Measurements from ENCODE around the gene REEP1. TPM values are rescaled to one million over a fixed set of nuclear protein-coding genes. Genes with fewer than 3 reads are reported as not detected.

Gene REEP1
- total RNA-seq, 5 donors from 2014 or later (not counting 1 experiment from before 2014, with no cell fraction given): 0.12 to 1.0 (median 0.18) TPM; not detected in 1

DNA sequence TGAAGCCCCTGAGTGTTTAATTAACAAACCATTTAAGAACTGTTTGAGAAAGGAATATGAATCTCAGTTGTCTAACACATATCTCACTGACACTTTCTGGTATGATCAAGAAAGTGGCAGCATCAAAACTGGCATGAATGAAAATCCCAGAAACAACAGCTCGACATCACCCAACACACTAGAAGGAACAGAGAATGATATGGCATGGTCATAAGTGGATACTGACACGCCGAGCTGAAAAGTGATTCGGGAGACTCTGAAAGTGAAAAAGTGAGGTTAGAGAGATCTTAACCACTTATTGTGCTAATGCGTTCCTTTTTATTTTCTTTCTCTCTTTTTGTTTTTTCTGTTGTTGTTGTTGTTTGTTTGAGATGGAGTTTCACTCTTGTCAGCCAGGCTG, 100.3 kb downstream of the REEP1 start:
- WGBS (ENCODE audit: insufficient coverage): no CpG with 5 or more reads among the region's 5 CpGs
- peaks cover 3 to 4% of the 10 kb centered on the region in 2 donors for H3K27me3 Mint-ChIP-seq
- ChIA-PET CTCF (no interaction called here), POLR2A (interaction anchor here in 1 of 2 donors (0.7 kb wide), 1 partner anchor 32 kb away, joined by 4 read pairs; no protein-coding TSS in a partner anchor)
- Histone ChIP-seq H3K27me3 (replicated peaks in 1 of 2; ENCODE audit: control insufficient read depth in 2 of 2, extremely low read depth in 1 of 2, insufficient read depth in 2 of 2, low read length in 1 of 2) (peaks cover 0 to 8% of the 10 kb centered on the region in 2 experiments), H3K36me3 (ENCODE audit: control insufficient read depth in 2 of 2, extremely low read depth in 1 of 2, insufficient read depth in 1 of 2, low read length in 1 of 2) (no peaks in the 10 kb centered on the region), H3K4me3 (ENCODE audit: control insufficient read depth in 1 of 2, extremely low read depth in 1 of 2, low read length in 1 of 2) (no peak overlapping the region), H3K4me1 (ENCODE audit: control insufficient read depth in 1 of 2, extremely low read depth in 1 of 2, insufficient read depth in 2 of 2, low read length in 2 of 2) (peaks cover 7 to 17% of the 10 kb centered on the region in 2 experiments), H3K27ac (ENCODE audit: low read length) (no peak overlapping the region), H3K9me3 (no peaks in the 10 kb centered on the region)
- DNase-seq (no peak), ATAC-seq (replicated peaks in 1 of 4) (no peak)
- H3K36me3 Mint-ChIP-seq: no peaks in the 10 kb centered on the region
- no peaks in the 10 kb centered on the region for H3K9me3 Mint-ChIP-seq
- no peak overlapping the region for H3K4me3 Mint-ChIP-seq
- peaks cover 8 to 15% (median 10%) of the 10 kb centered on the region in 3 donors for H3K4me1 Mint-ChIP-seq
- no peak overlapping the region for H3K27ac Mint-ChIP-seq

GRCh38 chr2:86235196-86235980, 102.0 kb downstream of the REEP1 start:
- H3K27ac Mint-ChIP-seq: no peak overlapping the region
- Histone ChIP-seq H3K4me1 (ENCODE audit: control insufficient read depth in 1 of 2, extremely low read depth in 1 of 2, insufficient read depth in 2 of 2, low read length in 2 of 2) (peaks cover 7 to 17% of the 10 kb centered on the region in 2 experiments), H3K9me3 (no peaks in the 10 kb centered on the region), H3K27me3 (replicated peaks in 1 of 2; ENCODE audit: control insufficient read depth in 2 of 2, extremely low read depth in 1 of 2, insufficient read depth in 2 of 2, low read length in 1 of 2) (peaks cover 0 to 22% of the 10 kb centered on the region in 2 experiments), H3K4me3 (ENCODE audit: control insufficient read depth in 1 of 2, extremely low read depth in 1 of 2, low read length in 1 of 2) (no peak overlapping the region), H3K27ac (ENCODE audit: low read length) (no peak overlapping the region), H3K36me3 (ENCODE audit: control insufficient read depth in 2 of 2, extremely low read depth in 1 of 2, insufficient read depth in 1 of 2, low read length in 1 of 2) (no peaks in the 10 kb centered on the region)
- ChIA-PET CTCF (no interaction called here), POLR2A (no interaction called here)
- H3K36me3 Mint-ChIP-seq: no peaks in the 10 kb centered on the region
- H3K27me3 Mint-ChIP-seq: peaks cover 3 to 4% of the 10 kb centered on the region in 2 donors
- no peak overlapping the region for H3K4me3 Mint-ChIP-seq
- H3K4me1 Mint-ChIP-seq: peaks cover 8 to 15% (median 10%) of the 10 kb centered on the region in 3 donors
- no peak for ATAC-seq (replicated peaks in 1 of 4)
- 70% methylated on average over 2 of the region's 12 CpGs for WGBS (ENCODE audit: insufficient coverage)
- no peaks in the 10 kb centered on the region for H3K9me3 Mint-ChIP-seq
- no peak for DNase-seq

GRCh38 chr2:86234563-86235131, 102.8 kb downstream of the REEP1 start:
- no peak for ATAC-seq (replicated peaks in 1 of 4)
- H3K9me3 Mint-ChIP-seq: no peaks in the 10 kb centered on the region
- no peak overlapping the region for H3K4me3 Mint-ChIP-seq
- no peaks in the 10 kb centered on the region for H3K36me3 Mint-ChIP-seq
- no peak overlapping the region for H3K4me3 ChIP-seq (ENCODE audit: control insufficient read depth in 1 of 2, extremely low read depth in 1 of 2, low read length in 1 of 2)
- DNase-seq: no peak
- H3K27me3 ChIP-seq (replicated peaks in 1 of 2; ENCODE audit: control insufficient read depth in 2 of 2, extremely low read depth in 1 of 2, insufficient read depth in 2 of 2, low read length in 1 of 2): peaks cover 0 to 30% of the 10 kb centered on the region in 2 experiments
- ChIA-PET CTCF (no interaction called here), POLR2A (no interaction called here)
- no peak overlapping the region for H3K27ac Mint-ChIP-seq
- H3K4me1 ChIP-seq (ENCODE audit: control insufficient read depth in 1 of 2, extremely low read depth in 1 of 2, insufficient read depth in 2 of 2, low read length in 2 of 2): peaks cover 7 to 17% of the 10 kb centered on the region in 2 experiments
- peaks cover 3 to 4% of the 10 kb centered on the region in 2 donors for H3K27me3 Mint-ChIP-seq
- peaks cover 8 to 15% (median 10%) of the 10 kb centered on the region in 3 donors for H3K4me1 Mint-ChIP-seq
- H3K9me3 ChIP-seq: no peaks in the 10 kb centered on the region
- WGBS (ENCODE audit: insufficient coverage): no CpG with 5 or more reads among the region's 3 CpGs
- no peaks in the 10 kb centered on the region for H3K36me3 ChIP-seq (ENCODE audit: control insufficient read depth in 2 of 2, extremely low read depth in 1 of 2, insufficient read depth in 1 of 2, low read length in 1 of 2)
- no peak overlapping the region for H3K27ac ChIP-seq (ENCODE audit: low read length)

DNA sequence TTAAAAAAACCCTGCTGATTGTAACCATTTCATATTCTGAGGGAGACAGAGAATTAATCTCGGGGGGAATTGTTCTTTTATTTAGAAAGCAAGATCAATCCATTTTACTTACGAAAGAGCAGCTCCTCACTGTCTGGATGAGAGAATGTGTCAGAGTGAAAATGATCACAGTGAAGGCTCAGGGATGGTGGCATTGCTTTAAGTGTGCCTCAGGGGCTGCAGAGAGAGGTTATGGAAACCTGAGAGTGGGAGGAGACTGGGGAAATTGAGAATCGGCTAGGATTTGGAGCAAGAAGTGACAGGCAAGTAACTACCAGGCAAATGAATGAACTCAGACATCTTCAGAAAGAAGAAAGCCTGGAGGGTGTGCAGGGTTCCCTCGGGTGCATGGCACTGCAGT, 104.0 kb downstream of the REEP1 start:
- WGBS (ENCODE audit: insufficient coverage): 80% methylated on average over 2 of the region's 4 CpGs
- no peaks in the 10 kb centered on the region for H3K9me3 Mint-ChIP-seq
- no peaks in the 10 kb centered on the region for H3K36me3 Mint-ChIP-seq
- no peak overlapping the region for H3K4me3 Mint-ChIP-seq
- H3K4me3 ChIP-seq (ENCODE audit: control insufficient read depth in 1 of 2, extremely low read depth in 1 of 2, low read length in 1 of 2): no peak overlapping the region
- H3K4me1 Mint-ChIP-seq: peaks cover 3 to 5% (median 3%) of the 10 kb centered on the region in 3 donors
- ChIA-PET CTCF (no interaction called here), POLR2A (interaction anchor here in 1 of 2 donors (0.6 kb wide), 1 partner anchor 47 kb away, joined by 3 read pairs; no protein-coding TSS in a partner anchor)
- DNase-seq: no peak
- no peak overlapping the region for H3K27ac Mint-ChIP-seq
- peaks cover 1 to 4% of the 10 kb centered on the region in 2 donors for H3K27me3 Mint-ChIP-seq
- H3K27me3 ChIP-seq (replicated peaks in 1 of 2; ENCODE audit: control insufficient read depth in 2 of 2, extremely low read depth in 1 of 2, insufficient read depth in 2 of 2, low read length in 1 of 2): peaks cover 0 to 31% of the 10 kb centered on the region in 2 experiments
- H3K4me1 ChIP-seq (ENCODE audit: control insufficient read depth in 1 of 2, extremely low read depth in 1 of 2, insufficient read depth in 2 of 2, low read length in 2 of 2): peaks cover 3 to 7% of the 10 kb centered on the region in 2 experiments
- H3K36me3 ChIP-seq (ENCODE audit: control insufficient read depth in 2 of 2, extremely low read depth in 1 of 2, insufficient read depth in 1 of 2, low read length in 1 of 2): no peaks in the 10 kb centered on the region
- ATAC-seq (replicated peaks in 1 of 4): no peak
- no peaks in the 10 kb centered on the region for H3K9me3 ChIP-seq
- H3K27ac ChIP-seq (ENCODE audit: low read length): no peak overlapping the region

- CTCF ChIA-PET: no interaction called here
- POLR2A ChIA-PET: interaction anchor here in 1 of 2 donors (0.6 kb wide), 1 partner anchor 47 kb away, joined by 3 read pairs; no protein-coding TSS in a partner anchor
- ATAC-seq (replicated peaks in 1 of 4): no peak
Measured at GRCh38 chr2:86232910-86233309, 104.5 kb downstream of the REEP1 start.

DNA sequence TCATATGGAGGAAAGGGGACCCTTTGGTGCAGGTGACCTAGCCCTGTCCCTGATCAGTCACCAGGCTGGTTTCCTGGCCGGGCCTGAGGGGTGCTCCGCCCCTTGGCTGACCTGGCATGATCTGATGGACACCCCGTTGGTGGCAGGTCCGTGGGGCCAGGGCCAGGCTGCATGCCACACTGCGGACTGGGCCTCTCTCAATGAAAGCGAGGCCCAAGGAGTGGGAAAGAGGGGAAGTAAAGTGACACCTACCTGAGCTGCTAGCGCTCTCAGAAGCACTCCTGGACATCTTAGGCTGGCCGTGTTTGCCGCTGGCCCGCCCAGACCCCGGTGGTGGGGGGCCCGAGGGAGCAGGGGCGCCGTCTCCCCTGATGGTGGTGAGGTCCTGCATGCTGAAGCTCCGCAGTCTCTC, 105.0 kb downstream of the REEP1 start:
- Mint-ChIP-seq H3K9me3 (no peaks in the 10 kb centered on the region), H3K36me3 (no peaks in the 10 kb centered on the region), H3K4me3 (no peak overlapping the region), H3K27ac (no peak overlapping the region), H3K4me1 (peaks cover 0 to 2% (median 0%) of the 10 kb centered on the region in 3 donors), H3K27me3 (peaks cover 0 to 4% of the 10 kb centered on the region in 2 donors)
- Histone ChIP-seq H3K4me3 (ENCODE audit: control insufficient read depth in 1 of 2, extremely low read depth in 1 of 2, low read length in 1 of 2) (no peak overlapping the region), H3K27ac (ENCODE audit: low read length) (no peak overlapping the region), H3K27me3 (replicated peaks in 1 of 2; ENCODE audit: control insufficient read depth in 2 of 2, extremely low read depth in 1 of 2, insufficient read depth in 2 of 2, low read length in 1 of 2) (peaks cover 0 to 31% of the 10 kb centered on the region in 2 experiments), H3K36me3 (ENCODE audit: control insufficient read depth in 2 of 2, extremely low read depth in 1 of 2, insufficient read depth in 1 of 2, low read length in 1 of 2) (no peaks in the 10 kb centered on the region), H3K9me3 (no peaks in the 10 kb centered on the region), H3K4me1 (ENCODE audit: control insufficient read depth in 1 of 2, extremely low read depth in 1 of 2, insufficient read depth in 2 of 2, low read length in 2 of 2) (peaks cover 0 to 2% of the 10 kb centered on the region in 2 experiments)
- CTCF ChIA-PET: no interaction called here
- ATAC-seq (replicated peaks in 1 of 4): no peak
- POLR2A ChIA-PET: no interaction called here
- DNase-seq: no peak
- WGBS (ENCODE audit: insufficient coverage): 87% methylated on average over 15 of the region's 15 CpGs

More at GRCh38 chr2:86232910-86233309, 104.5 kb downstream of the REEP1 start:
- peaks cover 0 to 2% of the 10 kb centered on the region in 2 experiments for H3K4me1 ChIP-seq (ENCODE audit: control insufficient read depth in 1 of 2, extremely low read depth in 1 of 2, insufficient read depth in 2 of 2, low read length in 2 of 2)
- H3K9me3 Mint-ChIP-seq: no peaks in the 10 kb centered on the region
- H3K36me3 ChIP-seq (ENCODE audit: control insufficient read depth in 2 of 2, extremely low read depth in 1 of 2, insufficient read depth in 1 of 2, low read length in 1 of 2): no peaks in the 10 kb centered on the region
- H3K9me3 ChIP-seq: no peaks in the 10 kb centered on the region
- no peak for DNase-seq
- peaks cover 0 to 31% of the 10 kb centered on the region in 2 experiments for H3K27me3 ChIP-seq (replicated peaks in 1 of 2; ENCODE audit: control insufficient read depth in 2 of 2, extremely low read depth in 1 of 2, insufficient read depth in 2 of 2, low read length in 1 of 2)
- WGBS (ENCODE audit: insufficient coverage): 93% methylated on average over 6 of the region's 6 CpGs
- H3K36me3 Mint-ChIP-seq: no peaks in the 10 kb centered on the region
- no peak overlapping the region for H3K27ac Mint-ChIP-seq
- H3K4me3 Mint-ChIP-seq: no peak overlapping the region
- peaks cover 0 to 4% of the 10 kb centered on the region in 2 donors for H3K27me3 Mint-ChIP-seq
- H3K4me1 Mint-ChIP-seq: peaks cover 0 to 2% (median 0%) of the 10 kb centered on the region in 3 donors
- no peak overlapping the region for H3K4me3 ChIP-seq (ENCODE audit: control insufficient read depth in 1 of 2, extremely low read depth in 1 of 2, low read length in 1 of 2)
- H3K27ac ChIP-seq (ENCODE audit: low read length): no peak overlapping the region

Measured in T-cell (primary cell).